Loucy (cell line): ENCODE results near the gene CDCA4.

Experiments
- EZH2phosphoT487 ChIP-seq: fragments of 200-600 bp; IDR thresholded peaks from 2 replicates; pipeline ENCODE4 v1.6.1; 2018; ENCODE audit warnings: antibody characterized with exemption, mild to moderate bottlenecking, moderate library complexity, borderline replicate concordance
- TF ChIP-seq, protein P1 (sequence below): fragments of 200-600 bp; sonication (generic); conservative IDR thresholded peaks from 2 replicates; pipeline ENCODE4 v1.5.1; 2014; ENCODE audit warnings: mild to moderate bottlenecking, antibody characterized with exemption, low read length

DNA sequence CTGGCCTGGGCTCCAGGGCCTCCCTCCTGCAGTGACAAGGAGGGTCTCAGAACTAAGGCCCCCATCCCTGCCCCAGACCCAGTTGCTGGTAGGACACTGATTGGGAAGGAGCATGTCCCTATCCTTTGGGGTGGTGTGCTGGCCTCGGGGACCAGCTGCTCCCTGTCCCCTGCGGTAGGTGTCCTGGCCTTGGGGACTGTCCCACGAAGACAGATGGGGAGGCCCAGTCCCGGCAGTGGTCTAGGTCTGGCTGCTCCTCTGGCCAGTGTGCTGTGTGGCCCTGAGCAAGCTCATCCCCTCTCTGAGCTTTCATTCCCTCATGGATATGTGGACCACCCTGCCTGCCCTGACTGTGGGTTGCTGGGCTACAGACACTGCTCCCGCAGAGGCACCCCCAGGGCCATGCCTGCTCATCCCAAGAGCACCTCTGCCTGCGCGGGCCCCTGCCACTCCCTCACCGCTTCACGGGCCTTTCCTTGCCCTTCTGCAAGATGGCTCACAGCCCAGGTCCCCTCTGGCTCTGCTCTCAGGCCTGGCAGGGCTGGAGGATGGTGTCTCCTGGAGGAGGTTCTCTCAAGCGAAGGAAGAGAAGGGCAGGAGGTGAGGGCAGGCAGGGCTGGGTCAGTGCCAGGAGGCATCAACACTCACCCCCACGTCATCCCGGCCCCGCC is 55.2 kb downstream of the CDCA4 start:
- TF ChIP-seq, protein P1, sequence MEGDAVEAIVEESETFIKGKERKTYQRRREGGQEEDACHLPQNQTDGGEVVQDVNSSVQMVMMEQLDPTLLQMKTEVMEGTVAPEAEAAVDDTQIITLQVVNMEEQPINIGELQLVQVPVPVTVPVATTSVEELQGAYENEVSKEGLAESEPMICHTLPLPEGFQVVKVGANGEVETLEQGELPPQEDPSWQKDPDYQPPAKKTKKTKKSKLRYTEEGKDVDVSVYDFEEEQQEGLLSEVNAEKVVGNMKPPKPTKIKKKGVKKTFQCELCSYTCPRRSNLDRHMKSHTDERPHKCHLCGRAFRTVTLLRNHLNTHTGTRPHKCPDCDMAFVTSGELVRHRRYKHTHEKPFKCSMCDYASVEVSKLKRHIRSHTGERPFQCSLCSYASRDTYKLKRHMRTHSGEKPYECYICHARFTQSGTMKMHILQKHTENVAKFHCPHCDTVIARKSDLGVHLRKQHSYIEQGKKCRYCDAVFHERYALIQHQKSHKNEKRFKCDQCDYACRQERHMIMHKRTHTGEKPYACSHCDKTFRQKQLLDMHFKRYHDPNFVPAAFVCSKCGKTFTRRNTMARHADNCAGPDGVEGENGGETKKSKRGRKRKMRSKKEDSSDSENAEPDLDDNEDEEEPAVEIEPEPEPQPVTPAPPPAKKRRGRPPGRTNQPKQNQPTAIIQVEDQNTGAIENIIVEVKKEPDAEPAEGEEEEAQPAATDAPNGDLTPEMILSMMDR = no peak
- no peak for TF ChIP-seq EZH2phosphoT487
